Lung (tissue), 12 donors: ENCODE data around the gene MC1R. TPM values are rescaled to one million over a fixed set of nuclear protein-coding genes. Genes with fewer than 3 reads are reported as not detected.
"Not testable (repeated sequence)": the region's sequence is repeated elsewhere in the genome, so short reads cannot be mapped to it uniquely, and the experiment has no call there.

Source experiments
- ATAC-seq: fragments of 200-7000 bp; cut with Tn5 transposase; one replicate; pipeline ENCODE4 v1.9.1; 2020; ENCODE audit warnings: moderate number of reproducible peaks; ENCODE audit not compliant: insufficient read depth, low FRiP score
- DNase-seq, 3 donors: peaks; one replicate each; pipeline ENCODE4 v3.0.0-alpha.2; 2013 to 2017
- H3K27ac ChIP-seq, 2 donors: one replicate each; pipeline ENCODE4 v1.5.1; 2013; ENCODE audit warnings: mild to moderate bottlenecking in 2 of 2, moderate library complexity in 2 of 2, control low read depth in 1 of 2, inconsistent platforms in 1 of 2, low read depth in 1 of 2, low read length in 1 of 2
- H3K27me3 ChIP-seq, 3 donors: one replicate each; pipeline ENCODE4 v1.5.1; 2013; ENCODE audit warnings: low read length in 2 of 3; ENCODE audit not compliant: control insufficient read depth in 3 of 3, insufficient read depth in 3 of 3
- H3K36me3 ChIP-seq, 4 donors: one replicate each; pipeline ENCODE4 v1.5.1; 2013; ENCODE audit warnings: low read length in 4 of 4, mild to moderate bottlenecking in 1 of 4, moderate library complexity in 1 of 4; ENCODE audit not compliant: control insufficient read depth in 4 of 4, insufficient read depth in 4 of 4
- H3K4me1 ChIP-seq, 5 donors: one replicate each; pipeline ENCODE4 v1.5.1; 2013; ENCODE audit warnings: low read length in 5 of 5, mild to moderate bottlenecking in 2 of 5, moderate library complexity in 1 of 5; ENCODE audit not compliant: control insufficient read depth in 5 of 5, insufficient read depth in 5 of 5
- H3K4me3 ChIP-seq: one replicate; pipeline ENCODE4 v1.5.1; 2013; ENCODE audit warnings: mild to moderate bottlenecking, control low read depth, moderate library complexity
- H3K9ac ChIP-seq, 2 donors: one replicate each; pipeline ENCODE4 v1.5.1; 2013; ENCODE audit warnings: low read length in 2 of 2, control low read depth in 1 of 2; ENCODE audit not compliant: insufficient read depth in 1 of 2
- H3K9me3 ChIP-seq, 4 donors: one replicate each; pipeline ENCODE4 v1.5.1; 2013; ENCODE audit warnings: low read length in 3 of 4, mild to moderate bottlenecking in 1 of 4, moderate library complexity in 1 of 4; ENCODE audit not compliant: control insufficient read depth in 4 of 4, insufficient read depth in 3 of 4
- CTCF ChIP-seq: IDR thresholded peaks from 2 replicates; pipeline ENCODE4 v1.5.1; 2012; ENCODE audit warnings: mild to moderate bottlenecking; ENCODE audit errors: control extremely low read depth, extremely low read depth
- WGBS, 2 donors: extraction: QIAGEN DNeasy Blood & Tissue Kit; methylation state at CpG; one replicate each; pipeline ENCODE4 v1.1.7; 2013; 5-methylcytosine and 5-hydroxymethylcytosine counted together
- polyA plus RNA-seq, 2 donors: library from polyadenylated mRNA; stranded (reverse); fragments of 200-250 nt; gene quantifications; one replicate each; pipeline ENCODE4 v1.2.1, GENCODE V29; 2013
- total RNA-seq, 2 donors: library from RNA; depleted of rRNA in 1 of 2; stranded (reverse); fragments of >200 nt in 1 of 2; gene quantifications; one replicate each; pipeline ENCODE4 v1.2.1, GENCODE V29; 2014 to 2021
- donor health status: control.
- donor health status: control.
- donor health status: Bipolar disorder and iron deficiency.
- donor health status: healthy.
- donor health status: DM: yes; HTN: yes; CAD: no.

The MC1R gene
- total and polyA plus RNA-seq, 4 donors: 2.9 to 7.1 (median 3.5) TPM

- Histone ChIP-seq H3K36me3 (peaks cover 0 to 11% (median 4%) of the 10 kb centered on the region in 4 donors), H3K9ac (no peak overlapping the region), H3K27me3 (no peaks in the 10 kb centered on the region), H3K27ac (no peak overlapping the region), H3K4me1 (peaks cover 0 to 13% (median 4%) of the 10 kb centered on the region in 5 donors), H3K9me3 (peaks cover 0 to 4% (median 1%) of the 10 kb centered on the region in 4 donors), H3K4me3 (no peak overlapping the region)
- TF ChIP-seq CTCF: no peak
- DNase-seq (no peak), ATAC-seq (no peak)
- 86 to 94% methylated on average over 9 of the region's 9 CpGs for WGBS, 2 donors
Observed at GRCh38 chr16:89871895-89872294, 46.8 kb upstream of the MC1R start.

DNA sequence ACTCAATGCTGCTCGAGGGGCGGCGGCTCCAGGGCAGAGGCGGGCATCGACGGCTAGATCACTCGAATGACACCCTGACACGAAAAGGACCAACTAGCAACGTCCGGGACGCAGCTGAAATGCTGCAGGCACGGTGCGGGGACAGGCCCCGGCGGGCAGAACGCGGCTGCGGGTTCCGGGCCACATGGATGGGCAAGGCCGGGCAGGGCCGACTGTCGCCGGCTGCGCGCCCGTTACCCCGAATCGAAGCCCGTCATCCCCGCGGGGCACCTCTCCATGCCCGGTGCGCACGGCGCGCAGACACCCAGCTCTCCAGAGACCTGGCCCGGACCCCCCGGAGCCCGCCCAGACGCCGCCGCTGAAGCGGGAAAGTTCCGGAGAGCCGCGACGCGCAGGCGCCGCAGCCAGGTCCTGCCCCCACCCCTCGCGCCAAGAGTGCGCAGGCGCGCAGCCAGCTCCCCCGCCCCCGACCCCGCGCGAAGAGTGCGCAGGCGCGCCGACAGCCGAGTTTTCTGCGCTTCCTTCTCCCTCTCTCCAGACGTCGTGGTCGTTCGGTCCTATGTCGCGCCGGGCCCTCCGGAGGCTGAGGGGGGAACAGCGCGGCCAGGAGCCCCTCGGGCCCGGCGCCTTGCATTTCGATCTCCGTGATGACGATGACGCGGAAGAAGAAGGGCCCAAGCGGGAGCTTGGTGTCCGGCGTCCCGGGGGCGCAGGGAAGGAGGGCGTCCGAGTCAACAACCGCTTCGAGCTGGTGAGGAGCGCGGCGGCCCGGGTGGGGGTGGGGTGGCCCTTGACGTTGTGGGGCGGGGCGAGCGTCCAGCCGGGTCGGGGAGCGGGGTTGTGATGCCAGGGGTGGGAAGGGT, 45.3 kb upstream of the MC1R start, which contains the start of gene TCF25:
Gene TCF25 (plus strand): TSS at position 484 of the 863 bp plus-strand sequence. CDS start 76 bp downstream, at position 560.
- TF ChIP-seq CTCF: no peak
- no peaks in the 10 kb centered on the region for H3K27me3 ChIP-seq
- WGBS, 2 donors: 0% methylated on average over 83 to 104 of the region's 104 CpGs

DNA sequence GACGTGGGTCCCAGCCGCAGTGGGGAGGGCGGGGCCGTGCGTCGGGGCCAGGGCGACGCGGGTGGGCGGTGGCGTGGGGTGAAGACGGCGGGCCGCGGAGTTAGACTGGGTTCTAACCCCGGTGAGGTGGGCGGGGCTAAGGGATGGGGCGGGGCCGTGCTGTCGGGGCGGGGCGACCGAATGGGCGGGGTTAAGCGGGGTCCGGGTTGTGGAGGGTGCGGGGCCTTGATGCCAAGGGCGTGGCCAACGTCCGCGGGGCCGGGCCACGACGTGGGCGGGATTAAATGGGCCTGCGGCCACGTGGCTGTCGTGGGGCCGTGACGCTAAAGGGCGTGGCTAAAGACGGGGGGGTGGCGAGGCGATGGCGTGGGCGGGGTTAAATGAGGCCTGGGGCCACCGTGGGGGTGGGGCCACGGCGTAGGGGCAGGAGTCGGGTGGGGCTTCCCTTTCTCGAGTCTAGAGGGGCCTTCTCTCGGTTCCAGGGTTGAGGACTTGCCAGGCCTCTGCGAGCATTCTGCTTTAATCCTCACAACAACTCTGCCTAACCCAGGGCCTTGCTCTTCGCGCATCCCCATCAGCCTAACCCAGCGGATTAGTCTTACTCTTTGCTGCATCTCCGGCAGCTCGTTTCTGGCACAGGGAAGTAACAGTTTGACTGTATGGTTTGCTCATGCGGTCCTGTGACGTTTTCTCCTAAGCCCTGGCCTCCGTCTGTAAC, 44.5 kb upstream of the MC1R start:
- TF ChIP-seq CTCF: no peak
- 2 to 6% methylated on average over 19 to 61 of the region's 61 CpGs for WGBS, 2 donors
- H3K36me3 ChIP-seq: peaks cover 0 to 18% (median 8%) of the 10 kb centered on the region in 4 donors

More for the DNA sequence above, 45.3 kb upstream of the MC1R start, which contains the start of gene TCF25:
- ATAC-seq (peak; percentile 74), DNase-seq (peak; percentile 94 to 95 (median 95))
- H3K4me1 ChIP-seq: peaks cover 0 to 13% (median 4%) of the 10 kb centered on the region in 5 donors
- H3K9me3 ChIP-seq: no peaks in the 10 kb centered on the region
- peak within 1 kb of the TSS; percentile 73 to 74 for H3K9ac ChIP-seq
- peaks cover 0 to 14% (median 6%) of the 10 kb centered on the region in 4 donors for H3K36me3 ChIP-seq
- peak within 1 kb of the TSS; percentile 88 for H3K4me3 ChIP-seq
- H3K27ac ChIP-seq: peak within 1 kb of the TSS; percentile 95 to 100

DNA sequence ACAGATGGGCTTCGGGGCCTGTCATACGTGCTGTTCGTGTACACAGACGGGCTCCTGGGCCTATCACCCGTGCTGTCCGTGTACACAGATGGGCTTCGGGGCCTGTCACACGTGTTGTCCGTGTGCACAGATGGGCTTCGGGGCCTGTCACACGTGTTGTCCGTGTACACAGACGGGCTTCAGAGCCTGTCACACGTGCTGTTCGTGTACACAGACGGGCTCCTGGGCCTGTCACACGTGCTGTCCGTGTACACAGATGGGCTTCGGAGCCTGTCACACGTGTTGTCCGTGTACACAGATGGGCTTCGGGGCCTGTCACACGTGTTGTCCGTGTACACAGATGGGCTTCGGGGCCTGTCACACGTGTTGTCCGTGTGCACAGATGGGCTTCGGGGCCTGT, 39.5 kb upstream of the MC1R start:
- not testable (repeated sequence) for H3K27me3 ChIP-seq, H3K27ac ChIP-seq, ATAC-seq, H3K9ac ChIP-seq, H3K9me3 ChIP-seq, H3K4me1 ChIP-seq, H3K4me3 ChIP-seq, DNase-seq
- WGBS, 2 donors: 97% methylated on average over 27 to 28 of the region's 28 CpGs
- H3K36me3 ChIP-seq: peaks cover 4 to 45% (median 36%) of the 10 kb centered on the region in 4 donors

More for the DNA sequence above, 44.5 kb upstream of the MC1R start:
- Histone ChIP-seq H3K9me3 (no peaks in the 10 kb centered on the region), H3K27ac (peak overlapping the region; percentile 95 to 100), H3K27me3 (no peaks in the 10 kb centered on the region), H3K9ac (peak overlapping the region in 1 of 2 donors; percentile 74), H3K4me1 (peaks cover 0 to 13% (median 4%) of the 10 kb centered on the region in 5 donors), H3K4me3 (peak overlapping the region; percentile 16)
- DNase-seq: peak; percentile 97 to 98 (median 97)
- ATAC-seq: peak; percentile 93
